ENCODE measurements around the gene MRE11. TPM values are rescaled to one million over a fixed set of nuclear protein-coding genes. Genes with fewer than 3 reads are reported as not detected.

Gene MRE11
- 10 to 100 TPM; 14.2 to 23.5 (median 20.1) TPM for total RNA-seq
- 10 to 100 TPM in 1 of 2 donors, 1 to 10 TPM in 1; 5.6 to 13.9 TPM for polyA plus RNA-seq
- long read RNA-seq, donor 1, full-length matches to known transcripts, result 2 of 67 reads
- long read RNA-seq, donor 1, partial matches to known transcripts, result 47 of 67 reads
- long read RNA-seq, donor 1, other reads (novel, unspliced or antisense), result 18 of 67 reads
- long read RNA-seq, donor 2, partial matches to known transcripts, result 0 of 1 reads
- long read RNA-seq, donor 2, other reads (novel, unspliced or antisense), result 0 of 1 reads
- long read RNA-seq, donor 3, full-length matches to known transcripts, result 5 of 18 reads
- long read RNA-seq, donor 3, partial matches to known transcripts, result 3 of 18 reads
- long read RNA-seq, donor 3, other reads (novel, unspliced or antisense), result 10 of 18 reads

GRCh38 chr11:94493281-94494125 lies at the start of gene MRE11, which contains the start of gene ANKRD49:
Gene MRE11, minus strand, starts transcription at chr11:94493844. Its CDS starts 1,043 bp downstream, at chr11:94492801.
Gene ANKRD49, plus strand, starts transcription at chr11:94493984. Its CDS starts 2,710 bp downstream, at chr11:94496694.
- peak within 1 kb of the TSS; percentile 22 to 76 for H3K27ac ChIP-seq
- H3K4me1 ChIP-seq (ENCODE audit: insufficient read depth), result peaks cover 1% of the 10 kb centered on the region
- no peaks in the 10 kb centered on the region for H3K36me3 ChIP-seq
- TF ChIP-seq, protein P1, sequence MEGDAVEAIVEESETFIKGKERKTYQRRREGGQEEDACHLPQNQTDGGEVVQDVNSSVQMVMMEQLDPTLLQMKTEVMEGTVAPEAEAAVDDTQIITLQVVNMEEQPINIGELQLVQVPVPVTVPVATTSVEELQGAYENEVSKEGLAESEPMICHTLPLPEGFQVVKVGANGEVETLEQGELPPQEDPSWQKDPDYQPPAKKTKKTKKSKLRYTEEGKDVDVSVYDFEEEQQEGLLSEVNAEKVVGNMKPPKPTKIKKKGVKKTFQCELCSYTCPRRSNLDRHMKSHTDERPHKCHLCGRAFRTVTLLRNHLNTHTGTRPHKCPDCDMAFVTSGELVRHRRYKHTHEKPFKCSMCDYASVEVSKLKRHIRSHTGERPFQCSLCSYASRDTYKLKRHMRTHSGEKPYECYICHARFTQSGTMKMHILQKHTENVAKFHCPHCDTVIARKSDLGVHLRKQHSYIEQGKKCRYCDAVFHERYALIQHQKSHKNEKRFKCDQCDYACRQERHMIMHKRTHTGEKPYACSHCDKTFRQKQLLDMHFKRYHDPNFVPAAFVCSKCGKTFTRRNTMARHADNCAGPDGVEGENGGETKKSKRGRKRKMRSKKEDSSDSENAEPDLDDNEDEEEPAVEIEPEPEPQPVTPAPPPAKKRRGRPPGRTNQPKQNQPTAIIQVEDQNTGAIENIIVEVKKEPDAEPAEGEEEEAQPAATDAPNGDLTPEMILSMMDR (IDR thresholded peaks at IDR 0.05), result no peak
- TF ChIP-seq POLR2A (IDR thresholded peaks at IDR 0.05), result peak; percentile 63
- H3K9me3 ChIP-seq, result no peaks in the 10 kb centered on the region
- 0 to 1% (median 0%) methylated on average over 53 to 55 of the region's 55 CpGs for WGBS, 3 donors
- DNase-seq, result peak; percentile 94 to 98 (median 97)
- no peaks in the 10 kb centered on the region for H3K27me3 ChIP-seq
- intact Hi-C loops (cut with DNase I), result loop anchor here in 2 of 4 donors (10.0 kb wide), 2 partner anchors 369 to 599 kb away; partner anchors contain the start of gene PANX1 (in 1 of the 2)
- peak within 1 kb of the TSS; percentile 92 for H3K4me3 ChIP-seq

DNA sequence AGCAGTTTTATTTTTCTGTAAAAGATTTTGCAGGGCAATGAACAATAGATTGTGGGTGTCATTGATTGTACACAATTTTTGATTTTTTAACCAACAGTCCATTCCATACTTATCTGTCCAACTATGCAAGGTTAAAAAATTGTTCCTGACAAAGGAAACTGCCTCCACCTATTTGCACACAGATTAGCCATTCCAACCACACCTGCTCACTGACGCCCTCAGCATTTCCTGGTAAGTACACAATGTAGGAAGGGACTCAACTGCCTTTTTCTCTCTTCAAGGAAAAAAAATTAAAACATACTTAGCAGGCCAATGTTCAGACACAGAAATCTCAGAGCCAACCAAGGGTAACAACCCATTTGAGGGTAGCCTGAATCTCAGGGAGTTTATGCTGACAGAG lies 45.8 kb upstream of the MRE11 start:
- H3K4me3 ChIP-seq, result no peak overlapping the region
- 33 to 96% (median 87%) methylated on average over 1 of the region's 1 CpG for WGBS, 3 donors
- H3K36me3 ChIP-seq, result no peaks in the 10 kb centered on the region
- H3K9me3 ChIP-seq, result no peaks in the 10 kb centered on the region
- no peak overlapping the region for H3K27ac ChIP-seq
- TF ChIP-seq EP300 (IDR thresholded peaks at IDR 0.05) (no peak), POLR2A (IDR thresholded peaks at IDR 0.05) (no peak)
- TF ChIP-seq, protein P1 (IDR thresholded peaks at IDR 0.05), result no peak
- intact Hi-C loops (cut with DNase I), result no loop called here
- no peaks in the 10 kb centered on the region for H3K27me3 ChIP-seq
- peaks cover 5% of the 10 kb centered on the region for H3K4me1 ChIP-seq (ENCODE audit: insufficient read depth)
- no peak for DNase-seq

- WGBS, 3 donors, result 15 to 23% (median 23%) methylated on average over 3 of the region's 3 CpGs
- intact Hi-C loops (cut with DNase I), result no loop called here
- no peak for DNase-seq
- Histone ChIP-seq H3K9me3 (no peaks in the 10 kb centered on the region), H3K27me3 (no peaks in the 10 kb centered on the region), H3K4me3 (no peak overlapping the region), H3K27ac (no peak overlapping the region), H3K36me3 (no peaks in the 10 kb centered on the region), H3K4me1 (ENCODE audit: insufficient read depth) (peaks cover 3% of the 10 kb centered on the region)
- TF ChIP-seq, protein P1 (IDR thresholded peaks at IDR 0.05), result no peak
- TF ChIP-seq POLR2A (IDR thresholded peaks at IDR 0.05), result no peak
- no peak for TF ChIP-seq EP300 (IDR thresholded peaks at IDR 0.05)
These were observed 43.5 kb upstream of the MRE11 start for GRCh38 chr11:94537031-94537600.

GRCh38 chr11:94536386-94536785 lies 42.7 kb upstream of the MRE11 start:
- intact Hi-C loops (cut with DNase I), result no loop called here
- Histone ChIP-seq H3K9me3 (no peaks in the 10 kb centered on the region), H3K36me3 (no peaks in the 10 kb centered on the region), H3K27ac (no peak overlapping the region), H3K4me1 (ENCODE audit: insufficient read depth) (peaks cover 3% of the 10 kb centered on the region), H3K27me3 (no peaks in the 10 kb centered on the region), H3K4me3 (no peak overlapping the region)
- TF ChIP-seq EP300 (IDR thresholded peaks at IDR 0.05) (no peak), POLR2A (IDR thresholded peaks at IDR 0.05) (no peak)
- TF ChIP-seq, protein P1 (IDR thresholded peaks at IDR 0.05), result no peak
- DNase-seq, result no peak
